Keratinocyte (primary cell): ENCODE data around the gene FGF2. TPM values are rescaled to one million over a fixed set of nuclear protein-coding genes. Genes with fewer than 3 reads are reported as not detected.
A peak's percentile ranks its signal among the peaks of the same experiment; 100 is the strongest.

Source experiments
- DNase-seq: peaks from one replicate; pipeline ENCODE4 v3.0.0-alpha.2; 2011; ENCODE audit warnings: low read depth, missing footprints, low spot score
- FAIRE-seq: peaks from 2 replicates; lab custom pipeline; 2011; peaks lifted over from hg19 to GRCh38; lab: Jason Lieb, UNC
- H2AFZ ChIP-seq: 2 replicates; pipeline ENCODE4 v1.6.0; 2012; ENCODE audit warnings: low read length, control low read depth, inconsistent platforms; ENCODE audit not compliant: control insufficient read depth
- H3K27ac ChIP-seq: 2 replicates; pipeline ENCODE4 v1.5.1; 2011; ENCODE audit warnings: low read length; ENCODE audit not compliant: control insufficient read depth, insufficient read depth
- H3K27me3 ChIP-seq: 3 replicates; pipeline ENCODE4 v1.6.0; 2011; ENCODE audit warnings: low read length; ENCODE audit not compliant: control insufficient read depth, insufficient read depth; ENCODE audit errors: extremely low read depth
- H3K36me3 ChIP-seq, 2 experiments: 2 replicates in 1 of 2; 3 replicates in 1 of 2; pipeline ENCODE4 v1.5.1; 2011; ENCODE audit warnings: low read length in 2 of 2, mild to moderate bottlenecking in 1 of 2; ENCODE audit not compliant: control insufficient read depth in 2 of 2, insufficient read depth in 2 of 2; ENCODE audit errors: extremely low read depth in 1 of 2
- H3K4me1 ChIP-seq: 3 replicates; pipeline ENCODE4 v1.5.1; 2011; ENCODE audit warnings: low read length; ENCODE audit not compliant: control insufficient read depth, insufficient read depth; ENCODE audit errors: extremely low read depth
- H3K4me2 ChIP-seq: 3 replicates; pipeline ENCODE4 v1.6.0; 2011; ENCODE audit warnings: low read depth, low read length; ENCODE audit not compliant: control insufficient read depth, insufficient read depth; ENCODE audit errors: extremely low read depth
- H3K4me3 ChIP-seq, 3 experiments: fragments of 200-600 bp in 1 of 3; sonication (generic) in 1 of 3; 2 replicates in 2 of 3; 3 replicates in 1 of 3; pipeline ENCODE4 v1.5.1; 2011 to 2016; ENCODE audit warnings: low read length in 3 of 3, mild to moderate bottlenecking in 3 of 3, control low read depth in 2 of 3, inconsistent platforms in 1 of 3, low read depth in 1 of 3, mixed read lengths in 1 of 3, mixed run types in 1 of 3, moderate library complexity in 1 of 3; ENCODE audit not compliant: control insufficient read depth in 2 of 3, insufficient read depth in 2 of 3; ENCODE audit errors: extremely low read depth in 1 of 3
- H3K79me2 ChIP-seq: 2 replicates; pipeline ENCODE4 v1.6.0; 2012; ENCODE audit warnings: low read length; ENCODE audit not compliant: control insufficient read depth, insufficient read depth
- H3K9ac ChIP-seq: 3 replicates; pipeline ENCODE4 v1.6.0; 2011; ENCODE audit warnings: low read length; ENCODE audit not compliant: control insufficient read depth, insufficient read depth; ENCODE audit errors: extremely low read depth
- H3K9me1 ChIP-seq: 3 replicates; pipeline ENCODE4 v1.6.0; 2011; ENCODE audit warnings: low read length; ENCODE audit not compliant: control insufficient read depth, insufficient read depth; ENCODE audit errors: extremely low read depth
- H3K9me3 ChIP-seq: 2 replicates; pipeline ENCODE4 v1.5.1; 2012; ENCODE audit warnings: low read depth, low read length; ENCODE audit not compliant: control insufficient read depth
- H4K20me1 ChIP-seq: 3 replicates; pipeline ENCODE4 v1.6.0; 2011; ENCODE audit warnings: low read length; ENCODE audit not compliant: control insufficient read depth, insufficient read depth; ENCODE audit errors: extremely low read depth
- CTCF ChIP-seq, 3 experiments: IDR thresholded peaks in 1 of 3; conservative IDR thresholded peaks in 1 of 3; optimal IDR thresholded peaks in 1 of 3; 2 replicates in 2 of 3; 3 replicates in 1 of 3; pipeline versions ENCODE3 to v1.5.1; 2011; ENCODE audit warnings: low read length in 3 of 3, mild to moderate bottlenecking in 3 of 3, moderate library complexity in 2 of 3, control low read depth in 1 of 3, inconsistent platforms in 1 of 3; ENCODE audit not compliant: insufficient read depth in 2 of 3; ENCODE audit errors: extremely low read depth in 1 of 3
- EZH2 ChIP-seq: IDR thresholded peaks from one replicate; pipeline ENCODE4 v1.6.1; 2012; ENCODE audit warnings: inconsistent platforms, mild to moderate bottlenecking, low read length, moderate library complexity
- dilution Hi-C: fragments of 300-500 bp; cut with MboI; formaldehyde crosslinking; loops from one replicate; pipeline ENCODE4 v1.7.0; 2020; ENCODE audit warnings: low sequenced_read_pairs; ENCODE audit not compliant: extremely low pct_ligation_motif_present
- polyA plus RNA-seq, 5 experiments: library from polyadenylated mRNA; depleted of rRNA in 3 of 5; stranded (reverse) in 3 of 5; stranded (forward) in 1 of 5; unstranded in 1 of 5; fragments of >200 nt; gene quantifications; 1 replicate in 1 of 5; 2 replicates in 3 of 5; 3 replicates in 1 of 5; pipeline versions ENCODE4 v1.2.1 to v1.2.3, GENCODE V29; 2011 to 2012; ENCODE audit warnings: missing spikeins in 2 of 5, low read depth in 1 of 5, low replicate concordance in 1 of 5

The FGF2 gene
- polyA plus RNA-seq, 1 donor (not counting 4 experiments of a cell fraction or from before 2014, with no cell fraction given) = 1.7 TPM

- peak; percentile 7 for DNase-seq
- dilution Hi-C loops = no loop called here
- Histone ChIP-seq H3K9ac (no peak overlapping the region), H3K4me1 (peaks cover 9% of the 10 kb centered on the region), H3K4me2 (no peak overlapping the region), H4K20me1 (no peaks in the 10 kb centered on the region), H3K9me1 (no peaks in the 10 kb centered on the region), H3K4me3 (no peak overlapping the region), H3K36me3 (no peaks in the 10 kb centered on the region), H3K27me3 (peaks cover 12% of the 10 kb centered on the region), H3K9me3 (no peaks in the 10 kb centered on the region), H3K27ac (no peak overlapping the region), H3K79me2 (no peaks in the 10 kb centered on the region), H2AFZ (no peak overlapping the region)
- peak; percentile 61 for FAIRE-seq
- TF ChIP-seq EZH2 (no peak), CTCF (optimal IDR thresholded peaks at IDR 0.05 in 1 of 3, IDR thresholded peaks at IDR 0.05 in 1 of 3, conservative IDR thresholded peaks at IDR 0.05 in 1 of 3; ENCODE audit: extremely low read depth in 1 of 3, insufficient read depth in 2 of 3, low read length in 3 of 3) (no peak)
Measured at GRCh38 chr4:122831515-122832196, 5.0 kb downstream of the FGF2 start.

- Histone ChIP-seq H3K79me2 (no peaks in the 10 kb centered on the region), H3K27me3 (peaks cover 5% of the 10 kb centered on the region), H2AFZ (no peak overlapping the region), H3K27ac (no peak overlapping the region), H3K36me3 (no peaks in the 10 kb centered on the region), H3K4me2 (no peak overlapping the region), H3K9me1 (no peaks in the 10 kb centered on the region), H3K9ac (no peak overlapping the region), H4K20me1 (no peaks in the 10 kb centered on the region), H3K4me1 (peaks cover 5% of the 10 kb centered on the region), H3K9me3 (no peaks in the 10 kb centered on the region), H3K4me3 (no peak overlapping the region)
- TF ChIP-seq EZH2 (no peak), CTCF (optimal IDR thresholded peaks at IDR 0.05 in 1 of 3, IDR thresholded peaks at IDR 0.05 in 1 of 3, conservative IDR thresholded peaks at IDR 0.05 in 1 of 3; ENCODE audit: extremely low read depth in 1 of 3, insufficient read depth in 2 of 3, low read length in 3 of 3) (no peak)
- DNase-seq (no peak), FAIRE-seq (no peak)
- dilution Hi-C loops = no loop called here
Measured at GRCh38 chr4:122832732-122833131, 6.1 kb downstream of the FGF2 start.
